SK-N-SH treated with all-trans-retinoic acid at 6 μM for 48 hours (cell line): ENCODE measurements around the gene RASAL2.

Experiments
- ATAC-seq: fragments of 200-7000 bp; cut with Tn5 transposase; 3 replicates; pipeline ENCODE4 v1.9.1; 2020; ENCODE audit warnings: mild to moderate bottlenecking, moderate library complexity
- ARNTL ChIP-seq: fragments of 450-650 bp; formaldehyde crosslinking; IDR thresholded peaks from 2 replicates; pipeline ENCODE4 v1.5.0; 2020; ENCODE audit warnings: low read depth, mild to moderate bottlenecking, moderate library complexity, borderline replicate concordance
- BACH2 ChIP-seq: fragments of 250-450 bp; sonication (Bioruptor Pico); IDR thresholded peaks from 2 replicates; pipeline ENCODE4 v1.9.0; 2021; ENCODE audit warnings: mild to moderate bottlenecking, borderline replicate concordance
- CSDC2 ChIP-seq: fragments of 250-450 bp; sonication (Bioruptor Pico); IDR thresholded peaks from 2 replicates; pipeline ENCODE4 v1.5.0; 2020; ENCODE audit warnings: mild to moderate bottlenecking, moderate library complexity
- ESRRG ChIP-seq: fragments of 250-450 bp; sonication (Bioruptor Pico); IDR thresholded peaks from 2 replicates; pipeline ENCODE4 v1.6.1; 2021; ENCODE audit warnings: mild to moderate bottlenecking
- GLIS3 ChIP-seq: fragments of 250-450 bp; sonication (Bioruptor Pico); IDR thresholded peaks from 2 replicates; pipeline ENCODE4 v1.5.0; 2020; ENCODE audit warnings: mild to moderate bottlenecking, moderate library complexity
- ISL1 ChIP-seq: fragments of 250-450 bp; sonication (Bioruptor Pico); IDR thresholded peaks from 2 replicates; pipeline ENCODE4 v2.1.2; 2022; ENCODE audit warnings: mild to moderate bottlenecking, moderate library complexity
- OSR1 ChIP-seq: fragments of 250-450 bp; sonication (Bioruptor Pico); IDR thresholded peaks from 2 replicates; pipeline ENCODE4 v1.8.0; 2022; ENCODE audit warnings: moderate library complexity, mild to moderate bottlenecking, inconsistent platforms
- PPARA ChIP-seq: fragments of 250-450 bp; sonication (Bioruptor Pico); IDR thresholded peaks from 2 replicates; pipeline ENCODE4 v1.5.0; 2020; ENCODE audit warnings: mild to moderate bottlenecking, borderline replicate concordance
- RARB ChIP-seq: fragments of 250-450 bp; sonication (Bioruptor Pico); IDR thresholded peaks from 2 replicates; pipeline ENCODE4 v1.8.0; 2021; ENCODE audit warnings: mild to moderate bottlenecking, moderate library complexity
- SNAI2 ChIP-seq: fragments of 250-450 bp; sonication (Bioruptor Pico); IDR thresholded peaks from 2 replicates; pipeline ENCODE4 v1.5.0; 2020; ENCODE audit warnings: mild to moderate bottlenecking, moderate library complexity
- TCF4 ChIP-seq: fragments of 250-450 bp; sonication (Bioruptor Pico); IDR thresholded peaks from 2 replicates; pipeline ENCODE4 v1.8.0; 2021; ENCODE audit warnings: mild to moderate bottlenecking, moderate library complexity, borderline replicate concordance
- TOX ChIP-seq: fragments of 250-450 bp; sonication (Bioruptor Pico); IDR thresholded peaks from 2 replicates; pipeline ENCODE4 v1.8.0; 2021; ENCODE audit warnings: mild to moderate bottlenecking, moderate library complexity, borderline replicate concordance
- ZC3H10 ChIP-seq: fragments of 250-450 bp; sonication (Bioruptor Pico); IDR thresholded peaks from 2 replicates; pipeline ENCODE4 v1.5.1; 2021; ENCODE audit warnings: mild to moderate bottlenecking, moderate library complexity
- ZFP3 ChIP-seq: fragments of 250-450 bp; sonication (Bioruptor Pico); IDR thresholded peaks from 2 replicates; pipeline ENCODE4 v1.5.0; 2020; ENCODE audit warnings: mild to moderate bottlenecking, moderate library complexity
- ZFP30 ChIP-seq: fragments of 450-650 bp; formaldehyde crosslinking; IDR thresholded peaks from 2 replicates; pipeline ENCODE4 v1.5.0; 2022; ENCODE audit warnings: mild to moderate bottlenecking, moderate library complexity
- ZNF565 ChIP-seq: fragments of 450-650 bp; formaldehyde crosslinking; conservative IDR thresholded peaks from 2 replicates; pipeline ENCODE4 v1.5.0; 2020; ENCODE audit warnings: low read depth, mild to moderate bottlenecking, moderate library complexity
- ZNF70 ChIP-seq: fragments of 450-650 bp; formaldehyde crosslinking; IDR thresholded peaks from 2 replicates; pipeline ENCODE4 v1.5.0; 2020; ENCODE audit warnings: mild to moderate bottlenecking, moderate library complexity
- ZNF8 ChIP-seq: fragments of 450-650 bp; formaldehyde crosslinking; IDR thresholded peaks from 2 replicates; pipeline ENCODE4 v1.5.0; 2020; ENCODE audit warnings: mild to moderate bottlenecking, moderate library complexity
- TF ChIP-seq, protein P1 (sequence below): fragments of 250-450 bp; sonication (Bioruptor Pico); IDR thresholded peaks from 2 replicates; pipeline ENCODE4 v1.5.1; 2020; ENCODE audit warnings: low read depth, mild to moderate bottlenecking, moderate library complexity
- TF ChIP-seq, protein P2 (sequence below): fragments of 250-450 bp; sonication (Bioruptor Pico); IDR thresholded peaks from 2 replicates; pipeline ENCODE4 v1.8.0; 2021; ENCODE audit warnings: low read depth, mild to moderate bottlenecking, moderate library complexity, borderline replicate concordance
- TF ChIP-seq, protein P3 (sequence below): fragments of 250-450 bp; sonication (Bioruptor Pico); IDR thresholded peaks from 2 replicates; pipeline ENCODE4 v1.5.1; 2021; ENCODE audit warnings: mild to moderate bottlenecking, moderate library complexity
- TF ChIP-seq, protein P4 (sequence below): fragments of 250-450 bp; sonication (Bioruptor Pico); IDR thresholded peaks from 2 replicates; pipeline ENCODE4 v1.5.0; 2020; ENCODE audit warnings: mild to moderate bottlenecking, moderate library complexity

The RASAL2 gene

DNA sequence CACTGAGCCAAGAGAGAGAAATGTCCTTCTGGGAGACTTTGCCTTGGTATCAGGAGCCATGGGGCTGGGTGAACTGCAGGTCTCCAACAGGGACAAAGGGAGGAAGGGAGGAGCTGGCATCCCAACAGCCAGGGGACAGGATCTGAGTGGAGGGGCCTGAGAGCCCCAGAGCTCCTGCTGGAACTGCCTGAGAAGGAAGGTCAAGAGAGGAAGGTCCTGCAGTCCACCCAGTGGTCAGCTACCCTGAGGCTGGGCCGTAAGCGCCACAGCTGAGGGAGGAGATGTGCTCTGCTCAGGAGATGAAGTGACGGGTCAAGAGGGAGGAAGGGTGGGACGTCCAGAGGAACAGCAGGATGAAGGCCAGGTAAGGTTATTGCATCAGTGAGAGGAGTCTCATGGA lies 410.4 kb downstream of the RASAL2 start:
- no peak for ATAC-seq
- TF ChIP-seq ZFP30 (CRISPR knock-in tag) (no peak), BACH2 (CRISPR knock-in tag) (no peak), TOX (no peak), ZFP3 (CRISPR knock-in tag) (no peak), RARB (no peak), PPARA (CRISPR knock-in tag) (no peak), ZNF565 (CRISPR knock-in tag) (no peak), TCF4 (CRISPR knock-in tag) (no peak), ARNTL (CRISPR knock-in tag) (no peak)
- TF ChIP-seq, protein P1, sequence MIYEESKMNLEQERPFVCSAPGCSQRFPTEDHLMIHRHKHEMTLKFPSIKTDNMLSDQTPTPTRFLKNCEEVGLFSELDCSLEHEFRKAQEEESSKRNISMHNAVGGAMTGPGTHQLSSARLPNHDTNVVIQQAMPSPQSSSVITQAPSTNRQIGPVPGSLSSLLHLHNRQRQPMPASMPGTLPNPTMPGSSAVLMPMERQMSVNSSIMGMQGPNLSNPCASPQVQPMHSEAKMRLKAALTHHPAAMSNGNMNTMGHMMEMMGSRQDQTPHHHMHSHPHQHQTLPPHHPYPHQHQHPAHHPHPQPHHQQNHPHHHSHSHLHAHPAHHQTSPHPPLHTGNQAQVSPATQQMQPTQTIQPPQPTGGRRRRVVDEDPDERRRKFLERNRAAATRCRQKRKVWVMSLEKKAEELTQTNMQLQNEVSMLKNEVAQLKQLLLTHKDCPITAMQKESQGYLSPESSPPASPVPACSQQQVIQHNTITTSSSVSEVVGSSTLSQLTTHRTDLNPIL (CRISPR knock-in tag) = no peak
- TF ChIP-seq, protein P2, sequence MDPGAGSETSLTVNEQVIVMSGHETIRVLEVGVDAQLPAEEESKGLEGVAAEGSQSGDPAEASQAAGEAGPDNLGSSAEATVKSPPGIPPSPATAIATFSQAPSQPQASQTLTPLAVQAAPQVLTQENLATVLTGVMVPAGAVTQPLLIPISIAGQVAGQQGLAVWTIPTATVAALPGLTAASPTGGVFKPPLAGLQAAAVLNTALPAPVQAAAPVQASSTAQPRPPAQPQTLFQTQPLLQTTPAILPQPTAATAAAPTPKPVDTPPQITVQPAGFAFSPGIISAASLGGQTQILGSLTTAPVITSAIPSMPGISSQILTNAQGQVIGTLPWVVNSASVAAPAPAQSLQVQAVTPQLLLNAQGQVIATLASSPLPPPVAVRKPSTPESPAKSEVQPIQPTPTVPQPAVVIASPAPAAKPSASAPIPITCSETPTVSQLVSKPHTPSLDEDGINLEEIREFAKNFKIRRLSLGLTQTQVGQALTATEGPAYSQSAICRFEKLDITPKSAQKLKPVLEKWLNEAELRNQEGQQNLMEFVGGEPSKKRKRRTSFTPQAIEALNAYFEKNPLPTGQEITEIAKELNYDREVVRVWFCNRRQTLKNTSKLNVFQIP (CRISPR knock-in tag) = no peak
- TF ChIP-seq, protein P3, sequence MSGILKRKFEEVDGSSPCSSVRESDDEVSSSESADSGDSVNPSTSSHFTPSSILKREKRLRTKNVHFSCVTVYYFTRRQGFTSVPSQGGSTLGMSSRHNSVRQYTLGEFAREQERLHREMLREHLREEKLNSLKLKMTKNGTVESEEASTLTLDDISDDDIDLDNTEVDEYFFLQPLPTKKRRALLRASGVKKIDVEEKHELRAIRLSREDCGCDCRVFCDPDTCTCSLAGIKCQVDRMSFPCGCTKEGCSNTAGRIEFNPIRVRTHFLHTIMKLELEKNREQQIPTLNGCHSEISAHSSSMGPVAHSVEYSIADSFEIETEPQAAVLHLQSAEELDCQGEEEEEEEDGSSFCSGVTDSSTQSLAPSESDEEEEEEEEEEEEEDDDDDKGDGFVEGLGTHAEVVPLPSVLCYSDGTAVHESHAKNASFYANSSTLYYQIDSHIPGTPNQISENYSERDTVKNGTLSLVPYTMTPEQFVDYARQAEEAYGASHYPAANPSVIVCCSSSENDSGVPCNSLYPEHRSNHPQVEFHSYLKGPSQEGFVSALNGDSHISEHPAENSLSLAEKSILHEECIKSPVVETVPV (CRISPR knock-in tag) = no peak

DNA sequence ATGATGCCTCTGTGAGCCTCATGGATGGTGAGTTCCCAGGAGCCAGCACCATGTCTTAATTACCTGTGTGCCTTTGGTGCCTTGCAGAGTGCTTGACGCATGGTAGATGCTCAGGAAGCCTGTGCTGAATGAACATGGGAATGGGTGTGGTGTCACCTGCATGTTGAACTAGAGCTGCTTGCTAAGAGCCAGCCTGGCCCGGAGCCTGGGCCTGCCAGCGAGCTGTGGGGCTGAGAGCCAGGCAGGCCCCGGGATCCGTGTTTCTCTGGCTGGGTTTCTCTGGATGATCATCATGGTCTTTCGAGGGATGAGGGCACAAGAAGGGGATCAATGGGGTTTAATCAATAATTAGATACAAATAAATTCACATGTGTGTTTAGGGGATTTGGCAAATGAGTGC lies 412.3 kb downstream of the RASAL2 start:
- no peak for TF ChIP-seq TOX
- no peak for TF ChIP-seq ZFP30 (CRISPR knock-in tag)
- TF ChIP-seq ISL1 = no peak
- no peak for TF ChIP-seq ZNF70
- no peak for TF ChIP-seq ZC3H10
- ATAC-seq = no peak

DNA sequence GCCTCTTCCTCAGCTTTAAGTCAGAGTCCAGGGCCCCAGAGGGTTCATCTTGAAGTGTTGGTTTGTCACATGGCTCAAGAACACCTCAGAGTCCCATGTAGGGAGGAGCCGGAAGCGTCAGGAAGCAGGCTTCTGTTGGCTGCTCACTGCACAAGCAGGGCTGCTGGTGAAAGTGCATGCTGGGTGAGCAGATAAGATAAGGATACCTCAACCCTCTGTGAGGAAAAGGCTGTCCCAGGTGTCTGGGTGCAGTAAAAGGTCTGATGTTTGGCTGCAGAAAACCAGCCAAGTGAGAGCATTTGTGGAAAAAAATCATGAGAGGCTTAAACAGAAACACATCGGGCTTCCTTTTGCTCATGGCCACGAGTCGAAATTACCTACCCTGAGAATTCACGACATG lies 412.8 kb downstream of the RASAL2 start:
- TF ChIP-seq, protein P2 (CRISPR knock-in tag) = no peak
- TF ChIP-seq ZFP30 (CRISPR knock-in tag) = no peak
- TF ChIP-seq TCF4 (CRISPR knock-in tag) = no peak
- TF ChIP-seq OSR1 = no peak
- no peak for ATAC-seq

DNA sequence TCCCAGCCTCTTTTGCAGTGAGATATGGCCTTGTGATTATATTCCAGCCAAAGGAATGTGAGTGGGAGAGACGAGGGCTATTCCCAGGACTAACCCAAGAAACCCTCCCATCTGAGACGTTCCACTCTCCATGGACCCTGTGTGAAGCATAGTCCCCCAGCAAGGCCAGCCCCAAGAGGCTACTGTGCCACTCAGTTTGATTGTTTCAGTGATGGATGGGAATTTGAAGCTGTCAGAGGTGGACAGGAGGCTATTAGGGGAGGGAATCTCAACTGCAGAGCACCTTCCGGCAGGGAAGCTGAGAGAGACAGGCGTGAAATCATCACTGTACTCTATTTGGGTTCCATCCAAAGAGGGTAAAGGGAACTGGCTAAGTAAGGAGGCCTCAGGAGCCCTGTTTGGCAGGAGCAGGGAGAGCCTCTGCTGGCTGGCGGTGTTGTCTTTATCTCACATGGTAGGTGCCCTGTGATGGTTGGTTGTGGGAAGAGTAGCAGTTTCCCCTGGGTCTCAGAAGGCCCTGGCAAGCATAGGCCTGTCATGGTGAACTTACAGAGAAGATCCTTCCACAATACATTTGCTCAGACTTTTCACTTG lies 415.6 kb downstream of the RASAL2 start:
- TF ChIP-seq CSDC2 (CRISPR knock-in tag) (no peak), ZNF70 (no peak), GLIS3 (CRISPR knock-in tag) (no peak), ZFP30 (CRISPR knock-in tag) (no peak), TCF4 (CRISPR knock-in tag) (no peak), ZC3H10 (no peak), SNAI2 (CRISPR knock-in tag) (no peak), ARNTL (CRISPR knock-in tag) (no peak), ZNF8 (CRISPR knock-in tag) (no peak), ZFP3 (CRISPR knock-in tag) (no peak), ESRRG (CRISPR knock-in tag) (no peak), PPARA (CRISPR knock-in tag) (no peak), RARB (no peak), TOX (no peak), BACH2 (CRISPR knock-in tag) (no peak), OSR1 (no peak), ISL1 (no peak)
- TF ChIP-seq, protein P2 (CRISPR knock-in tag) = no peak
- TF ChIP-seq, protein P1 (CRISPR knock-in tag) = no peak
- TF ChIP-seq, protein P4, sequence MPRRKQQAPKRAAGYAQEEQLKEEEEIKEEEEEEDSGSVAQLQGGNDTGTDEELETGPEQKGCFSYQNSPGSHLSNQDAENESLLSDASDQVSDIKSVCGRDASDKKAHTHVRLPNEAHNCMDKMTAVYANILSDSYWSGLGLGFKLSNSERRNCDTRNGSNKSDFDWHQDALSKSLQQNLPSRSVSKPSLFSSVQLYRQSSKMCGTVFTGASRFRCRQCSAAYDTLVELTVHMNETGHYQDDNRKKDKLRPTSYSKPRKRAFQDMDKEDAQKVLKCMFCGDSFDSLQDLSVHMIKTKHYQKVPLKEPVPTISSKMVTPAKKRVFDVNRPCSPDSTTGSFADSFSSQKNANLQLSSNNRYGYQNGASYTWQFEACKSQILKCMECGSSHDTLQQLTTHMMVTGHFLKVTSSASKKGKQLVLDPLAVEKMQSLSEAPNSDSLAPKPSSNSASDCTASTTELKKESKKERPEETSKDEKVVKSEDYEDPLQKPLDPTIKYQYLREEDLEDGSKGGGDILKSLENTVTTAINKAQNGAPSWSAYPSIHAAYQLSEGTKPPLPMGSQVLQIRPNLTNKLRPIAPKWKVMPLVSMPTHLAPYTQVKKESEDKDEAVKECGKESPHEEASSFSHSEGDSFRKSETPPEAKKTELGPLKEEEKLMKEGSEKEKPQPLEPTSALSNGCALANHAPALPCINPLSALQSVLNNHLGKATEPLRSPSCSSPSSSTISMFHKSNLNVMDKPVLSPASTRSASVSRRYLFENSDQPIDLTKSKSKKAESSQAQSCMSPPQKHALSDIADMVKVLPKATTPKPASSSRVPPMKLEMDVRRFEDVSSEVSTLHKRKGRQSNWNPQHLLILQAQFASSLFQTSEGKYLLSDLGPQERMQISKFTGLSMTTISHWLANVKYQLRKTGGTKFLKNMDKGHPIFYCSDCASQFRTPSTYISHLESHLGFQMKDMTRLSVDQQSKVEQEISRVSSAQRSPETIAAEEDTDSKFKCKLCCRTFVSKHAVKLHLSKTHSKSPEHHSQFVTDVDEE (CRISPR knock-in tag) = no peak
- ATAC-seq = no peak
